GM12892 (cell line): ENCODE measurements around the gene RBM19.

ENCODE experiments used
- POLR2A ChIP-seq: IDR thresholded peaks from 2 replicates; pipeline ENCODE4 v1.6.1; 2011; ENCODE audit warnings: low read depth, low read length, control low read depth
- POLR2AphosphoS5 ChIP-seq: IDR thresholded peaks from 2 replicates; pipeline ENCODE4 v1.6.1; 2011; ENCODE audit warnings: low read depth, low read length, control low read depth
- TAF1 ChIP-seq: IDR thresholded peaks from 2 replicates; pipeline ENCODE4 v1.6.1; 2011; ENCODE audit warnings: low read depth, mild to moderate bottlenecking, control low read depth, low read length, borderline replicate concordance

DNA sequence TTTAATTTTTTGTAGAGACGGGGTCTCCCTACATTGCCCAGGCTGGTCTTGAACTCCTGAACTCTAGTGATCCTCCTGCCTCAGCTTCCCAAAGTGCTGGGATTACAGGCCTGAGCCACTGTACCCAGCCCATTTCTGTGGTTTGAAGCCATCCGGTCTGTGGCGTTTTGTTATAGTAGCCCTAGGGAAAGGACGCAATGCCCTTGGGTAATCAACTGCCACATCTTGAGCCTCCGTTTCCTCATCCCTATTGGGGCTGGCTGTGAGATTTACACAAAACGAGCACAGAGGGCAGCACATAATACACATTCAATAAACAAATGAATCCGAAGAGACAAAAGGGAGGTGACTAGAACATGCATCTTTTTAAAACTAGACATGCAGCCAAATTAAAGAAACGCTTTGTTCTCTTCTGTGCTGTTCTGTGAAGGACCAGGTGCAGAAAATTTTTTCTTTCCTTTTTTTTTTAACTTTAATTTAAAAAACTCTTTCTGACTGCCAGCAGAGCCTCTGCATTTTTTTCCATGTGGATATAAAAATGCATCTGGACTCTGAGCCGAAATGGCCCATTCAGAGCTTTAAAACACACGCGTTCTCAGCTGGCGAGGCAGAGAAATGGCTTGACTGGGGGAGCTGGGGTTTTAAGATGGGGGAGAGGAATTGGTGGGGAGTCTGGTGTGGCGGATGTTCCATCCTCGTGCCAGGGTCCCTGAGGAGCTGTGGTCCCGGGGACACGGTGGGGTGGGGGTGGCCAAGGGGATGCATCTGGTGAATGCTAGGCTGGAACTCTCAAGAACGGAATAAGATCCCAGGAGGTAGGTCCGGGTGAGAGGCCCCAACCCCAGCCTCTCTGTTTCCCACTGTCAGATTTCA lies 119.0 kb downstream of the RBM19 start:
- no peak for TF ChIP-seq POLR2AphosphoS5
- TF ChIP-seq TAF1: no peak
- no peak for TF ChIP-seq POLR2A
